Measurements from ENCODE around the gene ABCF1.

The ABCF1 gene

DNA sequence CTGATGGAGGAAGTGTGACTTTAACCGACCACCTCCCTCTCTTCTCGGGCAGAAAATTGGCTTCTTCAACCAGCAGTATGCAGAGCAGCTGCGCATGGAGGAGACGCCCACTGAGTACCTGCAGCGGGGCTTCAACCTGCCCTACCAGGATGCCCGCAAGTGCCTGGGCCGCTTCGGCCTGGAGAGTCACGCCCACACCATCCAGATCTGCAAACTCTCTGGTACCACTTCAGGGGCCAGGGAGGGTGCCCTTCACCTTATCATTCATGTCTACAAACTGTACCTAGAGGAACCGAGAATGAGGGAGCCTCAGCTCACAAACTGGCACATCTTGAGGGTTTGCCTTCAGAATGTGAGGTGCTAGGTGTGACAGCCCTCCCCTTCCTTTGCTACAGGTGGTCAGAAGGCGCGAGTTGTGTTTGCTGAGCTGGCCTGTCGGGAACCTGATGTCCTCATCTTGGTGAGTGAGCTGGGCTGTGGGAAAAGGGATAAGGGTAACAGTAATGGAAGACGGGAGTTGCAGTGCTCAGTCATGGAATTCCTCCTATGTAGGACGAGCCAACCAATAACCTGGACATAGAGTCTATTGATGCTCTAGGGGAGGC, 18.6 kb downstream of the ABCF1 start:
- Histone ChIP-seq H3K18ac (ENCODE audit: low read depth in 1 of 2, low read length in 2 of 2) (no peak overlapping the region), H3K27ac (ENCODE audit: low read length, poor library complexity, severe bottlenecking) (no peak overlapping the region), H4K91ac (ENCODE audit: low read length) (no peak overlapping the region), H2AFZ (ENCODE audit: low read depth, low read length) (no peak overlapping the region), H4K8ac (ENCODE audit: low read length) (no peak overlapping the region), H3K9me3 (ENCODE audit: control insufficient read depth, low read length) (no peaks in the 10 kb centered on the region), H3K4ac (ENCODE audit: low read depth in 1 of 2, low read length in 2 of 2) (no peak overlapping the region), H2BK120ac (ENCODE audit: low read depth, low read length) (no peak overlapping the region), H2BK5ac (ENCODE audit: low read depth, low read length, poor library complexity, severe bottlenecking) (no peak overlapping the region), H2BK12ac (ENCODE audit: low read length in 2 of 2) (no peak overlapping the region), H3K36me3 (ENCODE audit: control insufficient read depth in 1 of 2, insufficient read depth in 2 of 2, low read depth in 1 of 2, low read length in 2 of 2) (peaks cover 70 to 94% of the 10 kb centered on the region in 2 experiments), H3K4me2 (ENCODE audit: low read length, poor library complexity, severe bottlenecking) (no peak overlapping the region), H2AK5ac (ENCODE audit: low read length, severe bottlenecking) (no peak overlapping the region), H3K4me3 (ENCODE audit: insufficient read depth in 1 of 2, low read depth in 1 of 2, low read length in 2 of 2) (no peak overlapping the region), H3K14ac (ENCODE audit: low read length in 2 of 2) (no peak overlapping the region), H3K9ac (ENCODE audit: low read length) (peak overlapping the region; percentile 63), H3K79me1 (replicated peaks; ENCODE audit: low read length, poor library complexity, severe bottlenecking) (peaks cover 20% of the 10 kb centered on the region), H2BK15ac (ENCODE audit: low read depth, poor library complexity, severe bottlenecking) (no peak overlapping the region), H3K4me1 (ENCODE audit: control insufficient read depth, insufficient read depth, low read depth, low read length) (peaks cover 3% of the 10 kb centered on the region), H3K23ac (ENCODE audit: low read length in 2 of 2) (no peak overlapping the region), H3K27me3 (ENCODE audit: control insufficient read depth in 1 of 2, insufficient read depth in 1 of 2, low read length in 2 of 2) (no peaks in the 10 kb centered on the region)
- 98% methylated on average over 12 of the region's 15 CpGs for WGBS
- no peak for DNase-seq

DNA sequence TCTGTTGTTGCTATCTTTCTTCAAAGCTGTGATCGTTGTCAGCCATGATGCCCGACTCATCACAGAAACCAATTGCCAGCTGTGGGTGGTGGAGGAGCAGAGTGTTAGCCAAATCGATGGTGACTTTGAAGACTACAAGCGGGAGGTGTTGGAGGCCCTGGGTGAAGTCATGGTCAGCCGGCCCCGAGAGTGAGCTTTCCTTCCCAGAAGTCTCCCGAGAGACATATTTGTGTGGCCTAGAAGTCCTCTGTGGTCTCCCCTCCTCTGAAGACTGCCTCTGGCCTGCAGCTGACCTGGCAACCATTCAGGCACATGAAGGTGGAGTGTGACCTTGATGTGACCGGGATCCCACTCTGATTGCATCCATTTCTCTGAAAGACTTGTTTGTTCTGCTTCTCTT, 19.3 kb downstream of the ABCF1 start:
- Histone ChIP-seq H3K4me3 (ENCODE audit: insufficient read depth in 1 of 2, low read depth in 1 of 2, low read length in 2 of 2) (no peak overlapping the region), H3K4me2 (ENCODE audit: low read length, poor library complexity, severe bottlenecking) (no peak overlapping the region), H3K79me1 (replicated peaks; ENCODE audit: low read length, poor library complexity, severe bottlenecking) (peaks cover 15% of the 10 kb centered on the region), H3K9me3 (ENCODE audit: control insufficient read depth, low read length) (no peaks in the 10 kb centered on the region), H3K27me3 (ENCODE audit: control insufficient read depth in 1 of 2, insufficient read depth in 1 of 2, low read length in 2 of 2) (no peaks in the 10 kb centered on the region), H2AK5ac (ENCODE audit: low read length, severe bottlenecking) (no peak overlapping the region), H2BK120ac (ENCODE audit: low read depth, low read length) (no peak overlapping the region), H3K14ac (ENCODE audit: low read length in 2 of 2) (no peak overlapping the region), H4K91ac (ENCODE audit: low read length) (no peak overlapping the region), H3K27ac (ENCODE audit: low read length, poor library complexity, severe bottlenecking) (no peak overlapping the region), H3K23ac (ENCODE audit: low read length in 2 of 2) (no peak overlapping the region), H3K4ac (ENCODE audit: low read depth in 1 of 2, low read length in 2 of 2) (no peak overlapping the region), H3K36me3 (ENCODE audit: control insufficient read depth in 1 of 2, insufficient read depth in 2 of 2, low read depth in 1 of 2, low read length in 2 of 2) (peaks cover 67 to 92% of the 10 kb centered on the region in 2 experiments), H2BK5ac (ENCODE audit: low read depth, low read length, poor library complexity, severe bottlenecking) (no peak overlapping the region), H3K4me1 (ENCODE audit: control insufficient read depth, insufficient read depth, low read depth, low read length) (peaks cover 2% of the 10 kb centered on the region), H2BK12ac (ENCODE audit: low read length in 2 of 2) (no peak overlapping the region), H4K8ac (ENCODE audit: low read length) (peak overlapping the region; percentile 19), H3K18ac (ENCODE audit: low read depth in 1 of 2, low read length in 2 of 2) (no peak overlapping the region), H3K9ac (ENCODE audit: low read length) (peak overlapping the region; percentile 63), H2BK15ac (ENCODE audit: low read depth, poor library complexity, severe bottlenecking) (no peak overlapping the region), H2AFZ (ENCODE audit: low read depth, low read length) (no peak overlapping the region)
- WGBS: 97% methylated on average over 8 of the region's 8 CpGs
- no peak for DNase-seq

DNA sequence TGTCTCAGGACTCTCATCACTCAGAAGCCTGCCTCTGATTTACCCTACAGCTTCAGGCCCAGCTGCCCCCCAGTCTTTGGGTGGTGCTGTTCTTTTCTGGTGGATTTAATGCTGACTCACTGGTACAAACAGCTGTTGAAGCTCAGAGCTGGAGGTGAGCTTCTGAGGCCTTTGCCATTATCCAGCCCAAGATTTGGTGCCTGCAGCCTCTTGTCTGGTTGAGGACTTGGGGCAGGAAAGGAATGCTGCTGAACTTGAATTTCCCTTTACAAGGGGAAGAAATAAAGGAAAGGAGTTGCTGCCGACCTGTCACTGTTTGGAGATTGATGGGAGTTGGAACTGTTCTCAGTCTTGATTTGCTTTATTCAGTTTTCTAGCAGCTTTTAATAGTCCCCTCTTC, 19.8 kb downstream of the ABCF1 start:
- DNase-seq: peak; percentile 71
- Histone ChIP-seq H3K27me3 (ENCODE audit: control insufficient read depth in 1 of 2, insufficient read depth in 1 of 2, low read length in 2 of 2) (no peaks in the 10 kb centered on the region), H3K23ac (ENCODE audit: low read length in 2 of 2) (no peak overlapping the region), H2BK120ac (ENCODE audit: low read depth, low read length) (no peak overlapping the region), H3K79me1 (replicated peaks; ENCODE audit: low read length, poor library complexity, severe bottlenecking) (peaks cover 12% of the 10 kb centered on the region), H3K4me3 (ENCODE audit: insufficient read depth in 1 of 2, low read depth in 1 of 2, low read length in 2 of 2) (no peak overlapping the region), H2BK5ac (ENCODE audit: low read depth, low read length, poor library complexity, severe bottlenecking) (no peak overlapping the region), H2AFZ (ENCODE audit: low read depth, low read length) (no peak overlapping the region), H4K8ac (ENCODE audit: low read length) (no peak overlapping the region), H4K91ac (ENCODE audit: low read length) (no peak overlapping the region), H3K36me3 (ENCODE audit: control insufficient read depth in 1 of 2, insufficient read depth in 2 of 2, low read depth in 1 of 2, low read length in 2 of 2) (peaks cover 62 to 88% of the 10 kb centered on the region in 2 experiments), H3K18ac (ENCODE audit: low read depth in 1 of 2, low read length in 2 of 2) (no peak overlapping the region), H3K14ac (ENCODE audit: low read length in 2 of 2) (no peak overlapping the region), H3K9me3 (ENCODE audit: control insufficient read depth, low read length) (no peaks in the 10 kb centered on the region), H2AK5ac (ENCODE audit: low read length, severe bottlenecking) (no peak overlapping the region), H2BK15ac (ENCODE audit: low read depth, poor library complexity, severe bottlenecking) (no peak overlapping the region), H3K4me2 (ENCODE audit: low read length, poor library complexity, severe bottlenecking) (no peak overlapping the region), H3K4me1 (ENCODE audit: control insufficient read depth, insufficient read depth, low read depth, low read length) (peaks cover 2% of the 10 kb centered on the region), H2BK12ac (ENCODE audit: low read length in 2 of 2) (no peak overlapping the region), H3K4ac (ENCODE audit: low read depth in 1 of 2, low read length in 2 of 2) (no peak overlapping the region), H3K9ac (ENCODE audit: low read length) (peak overlapping the region; percentile 63), H3K27ac (ENCODE audit: low read length, poor library complexity, severe bottlenecking) (no peak overlapping the region)
- 67% methylated on average over 1 of the region's 1 CpG for WGBS

DNA sequence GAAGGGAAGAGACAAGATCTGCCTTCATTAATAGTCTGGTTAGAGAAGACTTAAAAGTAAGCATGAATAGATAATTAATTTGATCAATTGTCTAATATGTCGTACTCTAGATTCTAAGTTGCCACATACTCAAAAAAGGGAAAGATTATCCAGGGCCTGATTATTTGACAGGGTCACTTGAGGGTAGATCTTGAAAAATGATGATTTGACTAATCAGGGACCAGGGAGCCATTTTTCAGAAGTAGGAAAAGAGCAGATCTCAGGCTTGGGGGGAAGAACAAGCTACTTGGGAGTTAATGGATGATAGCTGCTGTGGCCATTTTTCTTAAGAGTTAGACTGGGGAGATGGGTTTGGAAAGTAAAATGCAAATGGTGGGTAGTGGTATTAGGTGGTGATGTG, 21.0 kb downstream of the ABCF1 start:
- no peak for DNase-seq
- Histone ChIP-seq H2AK5ac (ENCODE audit: low read length, severe bottlenecking) (no peak overlapping the region), H4K8ac (ENCODE audit: low read length) (no peak overlapping the region), H4K91ac (ENCODE audit: low read length) (no peak overlapping the region), H3K18ac (ENCODE audit: low read depth in 1 of 2, low read length in 2 of 2) (no peak overlapping the region), H3K9me3 (ENCODE audit: control insufficient read depth, low read length) (no peaks in the 10 kb centered on the region), H2BK12ac (ENCODE audit: low read length in 2 of 2) (no peak overlapping the region), H3K4me1 (ENCODE audit: control insufficient read depth, insufficient read depth, low read depth, low read length) (peaks cover 2% of the 10 kb centered on the region), H3K27me3 (ENCODE audit: control insufficient read depth in 1 of 2, insufficient read depth in 1 of 2, low read length in 2 of 2) (no peaks in the 10 kb centered on the region), H3K4ac (ENCODE audit: low read depth in 1 of 2, low read length in 2 of 2) (no peak overlapping the region), H2AFZ (ENCODE audit: low read depth, low read length) (no peak overlapping the region), H2BK5ac (ENCODE audit: low read depth, low read length, poor library complexity, severe bottlenecking) (no peak overlapping the region), H3K79me1 (replicated peaks; ENCODE audit: low read length, poor library complexity, severe bottlenecking) (peaks cover 10% of the 10 kb centered on the region), H3K36me3 (ENCODE audit: control insufficient read depth in 1 of 2, insufficient read depth in 2 of 2, low read depth in 1 of 2, low read length in 2 of 2) (peaks cover 50 to 78% of the 10 kb centered on the region in 2 experiments), H2BK15ac (ENCODE audit: low read depth, poor library complexity, severe bottlenecking) (no peak overlapping the region), H3K9ac (ENCODE audit: low read length) (no peak overlapping the region), H3K4me3 (ENCODE audit: insufficient read depth in 1 of 2, low read depth in 1 of 2, low read length in 2 of 2) (no peak overlapping the region), H3K23ac (ENCODE audit: low read length in 2 of 2) (no peak overlapping the region), H3K14ac (ENCODE audit: low read length in 2 of 2) (no peak overlapping the region), H3K4me2 (ENCODE audit: low read length, poor library complexity, severe bottlenecking) (no peak overlapping the region), H2BK120ac (ENCODE audit: low read depth, low read length) (no peak overlapping the region), H3K27ac (ENCODE audit: low read length, poor library complexity, severe bottlenecking) (no peak overlapping the region)
- WGBS: 100% methylated on average over 1 of the region's 1 CpG

All from mesenchymal stem cell (in vitro differentiated cells and primary cell).